Ectodermal cell (in vitro differentiated cells): Measurements from ENCODE around the gene ARHGAP25.
"Not testable (repeated sequence)": the region's sequence is repeated elsewhere in the genome, so short reads cannot be mapped to it uniquely, and the experiment has no call there.

ENCODE experiments used
- H3K27ac ChIP-seq: 2 replicates; pipeline ENCODE4 v1.7.0; 2013; ENCODE audit warnings: mild to moderate bottlenecking, low read depth, low read length; ENCODE audit not compliant: insufficient read depth, poor library complexity, severe bottlenecking
- H3K27me3 ChIP-seq: 2 replicates; pipeline ENCODE4 v1.7.0; 2013; ENCODE audit warnings: mild to moderate bottlenecking, low read length; ENCODE audit not compliant: insufficient read depth, control insufficient read depth, poor library complexity, severe bottlenecking
- H3K36me3 ChIP-seq: one replicate; pipeline ENCODE4 v1.7.0; 2013; ENCODE audit warnings: low read length; ENCODE audit not compliant: control insufficient read depth, insufficient read depth
- H3K4me1 ChIP-seq: one replicate; pipeline ENCODE4 v1.7.0; 2013; ENCODE audit warnings: low read length; ENCODE audit not compliant: control insufficient read depth, insufficient read depth
- H3K4me3 ChIP-seq: 2 replicates; pipeline ENCODE4 v1.7.0; 2013; ENCODE audit warnings: low read depth, low read length, control low read depth; ENCODE audit not compliant: insufficient read depth
- H3K9me3 ChIP-seq: 2 replicates; pipeline ENCODE4 v1.7.0; 2013; ENCODE audit warnings: mild to moderate bottlenecking, low read length, moderate library complexity; ENCODE audit not compliant: control insufficient read depth
- WGBS, 2 experiments: methylation state at CpG; one replicate each; pipeline ENCODE4 v1.1.7; 2013; ENCODE audit warnings: missing lambda C conversion rate in 2 of 2; 5-methylcytosine and 5-hydroxymethylcytosine counted together

ARHGAP25 gene

GRCh38 chr2:68790600-68790999, 56.0 kb downstream of the ARHGAP25 start:
- 88 to 89% methylated on average over 7 of the region's 7 CpGs for WGBS, 2 experiments
- no peaks in the 10 kb centered on the region for H3K27me3 ChIP-seq
- no peak overlapping the region for H3K27ac ChIP-seq
- no peaks in the 10 kb centered on the region for H3K36me3 ChIP-seq
- no peak overlapping the region for H3K4me3 ChIP-seq
- no peaks in the 10 kb centered on the region for H3K9me3 ChIP-seq
- H3K4me1 ChIP-seq: no peaks in the 10 kb centered on the region

GRCh38 chr2:68791914-68792313, 57.3 kb downstream of the ARHGAP25 start:
- no peaks in the 10 kb centered on the region for H3K27me3 ChIP-seq
- 93 to 94% methylated on average over 1 of the region's 1 CpG for WGBS, 2 experiments
- no peak overlapping the region for H3K27ac ChIP-seq
- H3K9me3 ChIP-seq: no peaks in the 10 kb centered on the region
- no peaks in the 10 kb centered on the region for H3K36me3 ChIP-seq
- no peaks in the 10 kb centered on the region for H3K4me1 ChIP-seq
- no peak overlapping the region for H3K4me3 ChIP-seq

- H3K4me1 ChIP-seq: no peaks in the 10 kb centered on the region
- 95 to 96% methylated on average over 4 of the region's 4 CpGs for WGBS, 2 experiments
- no peaks in the 10 kb centered on the region for H3K36me3 ChIP-seq
- no peaks in the 10 kb centered on the region for H3K27me3 ChIP-seq
- no peak overlapping the region for H3K4me3 ChIP-seq
- H3K27ac ChIP-seq: no peak overlapping the region
- no peaks in the 10 kb centered on the region for H3K9me3 ChIP-seq
Measured at GRCh38 chr2:68792751-68793150, 58.1 kb downstream of the ARHGAP25 start.

- no peak overlapping the region for H3K27ac ChIP-seq
- H3K4me3 ChIP-seq: no peak overlapping the region
- H3K9me3 ChIP-seq: no peaks in the 10 kb centered on the region
- H3K36me3 ChIP-seq: no peaks in the 10 kb centered on the region
- no peaks in the 10 kb centered on the region for H3K27me3 ChIP-seq
- WGBS, 2 experiments: 86 to 98% methylated on average over 2 to 3 of the region's 3 CpGs
- peaks cover 7% of the 10 kb centered on the region for H3K4me1 ChIP-seq
Measured at GRCh38 chr2:68796295-68796905, 61.8 kb downstream of the ARHGAP25 start.

GRCh38 chr2:68798569-68798968, 64.0 kb downstream of the ARHGAP25 start:
- Histone ChIP-seq H3K36me3 (no peaks in the 10 kb centered on the region), H3K4me3 (no peak overlapping the region), H3K27me3 (no peaks in the 10 kb centered on the region), H3K4me1 (peaks cover 7% of the 10 kb centered on the region), H3K9me3 (no peaks in the 10 kb centered on the region), H3K27ac (no peak overlapping the region)

- no peaks in the 10 kb centered on the region for H3K36me3 ChIP-seq
- no peaks in the 10 kb centered on the region for H3K9me3 ChIP-seq
- H3K4me3 ChIP-seq: no peak overlapping the region
- peaks cover 7% of the 10 kb centered on the region for H3K4me1 ChIP-seq
- WGBS, 2 experiments: 87 to 89% methylated on average over 14 of the region's 14 CpGs
- no peak overlapping the region for H3K27ac ChIP-seq
- no peaks in the 10 kb centered on the region for H3K27me3 ChIP-seq
Measured at GRCh38 chr2:68799140-68800026, 64.8 kb downstream of the ARHGAP25 start.

- WGBS, 2 experiments: 64 to 68% methylated on average over 4 of the region's 4 CpGs
- H3K27me3 ChIP-seq: no peaks in the 10 kb centered on the region
- no peaks in the 10 kb centered on the region for H3K36me3 ChIP-seq
- H3K4me3 ChIP-seq: no peak overlapping the region
- peaks cover 7% of the 10 kb centered on the region for H3K4me1 ChIP-seq
- H3K9me3 ChIP-seq: no peaks in the 10 kb centered on the region
- no peak overlapping the region for H3K27ac ChIP-seq
Measured at GRCh38 chr2:68800027-68800401, 65.4 kb downstream of the ARHGAP25 start.

GRCh38 chr2:68800517-68800916, 65.9 kb downstream of the ARHGAP25 start:
- Histone ChIP-seq H3K4me1 (peaks cover 7% of the 10 kb centered on the region), H3K27ac (no peak overlapping the region), H3K9me3 (no peaks in the 10 kb centered on the region), H3K4me3 (no peak overlapping the region), H3K27me3 (no peaks in the 10 kb centered on the region), H3K36me3 (no peaks in the 10 kb centered on the region)
- WGBS, 2 experiments: 94 to 98% methylated on average over 1 to 2 of the region's 2 CpGs

GRCh38 chr2:68802161-68802560, 67.5 kb downstream of the ARHGAP25 start:
- WGBS, 2 experiments: 93 to 98% methylated on average over 9 of the region's 9 CpGs
- not testable (repeated sequence) for H3K9me3 ChIP-seq, H3K4me3 ChIP-seq, H3K27ac ChIP-seq, H3K27me3 ChIP-seq, H3K4me1 ChIP-seq, H3K36me3 ChIP-seq

GRCh38 chr2:68805025-68805424, 70.4 kb downstream of the ARHGAP25 start:
- 87 to 94% methylated on average over 3 to 4 of the region's 4 CpGs for WGBS, 2 experiments
- H3K4me3 ChIP-seq: no peak overlapping the region
- H3K27ac ChIP-seq: no peak overlapping the region
- peaks cover 2% of the 10 kb centered on the region for H3K4me1 ChIP-seq
- no peaks in the 10 kb centered on the region for H3K9me3 ChIP-seq
- H3K27me3 ChIP-seq: no peaks in the 10 kb centered on the region
- H3K36me3 ChIP-seq: no peaks in the 10 kb centered on the region
